K562 (cell line): ENCODE data around the gene FSTL4. TPM values are rescaled to one million over a fixed set of nuclear protein-coding genes. Genes with fewer than 3 reads are reported as not detected.

Source experiments
- ATAC-seq: fragments of 200-7000 bp; cut with Tn5 transposase; 3 replicates; pipeline ENCODE4 v1.9.1; 2020; ENCODE audit warnings: moderate library complexity
- BruUV-seq: library from RNA; stranded (reverse); fragments of 400-500 nt; replicated peaks from 2 replicates; lab custom pipeline; 2021; lab: Mats Ljungman, UMichigan
- CTCF ChIA-PET: fragments of 300-600 bp; formaldehyde crosslinking; extraction: SDS; loops from one replicate; lab custom pipeline; 2021; ENCODE audit warnings: low intra/inter-chr PET ratio; lab: Yijun Ruan, JAX
- POLR2A ChIA-PET: fragments of 300-600, 350-650 bp; sonication (Branson Sonifier 250); formaldehyde crosslinking; extraction: SDS; loops from one replicate; lab custom pipeline; 2021; ENCODE audit warnings: antibody characterized with exemption, inconsistent platforms; lab: Yijun Ruan, JAX
- DNase-seq, 4 experiments: peaks; one replicate each; pipeline versions ENCODE4 v3.0.0 to v3.0.0-alpha.2; 2011 to 2018; ENCODE audit warnings: low spot score in 3 of 4, mixed read lengths in 3 of 4; ENCODE audit errors: extremely low read depth in 1 of 4
- FAIRE-seq: peaks from 2 replicates; lab custom pipeline; 2011; peaks lifted over from hg19 to GRCh38; lab: Jason Lieb, UNC
- H2AFZ ChIP-seq: 2 replicates; pipeline ENCODE4 v1.6.0; 2011; ENCODE audit warnings: low read depth, low read length, control low read depth, inconsistent platforms
- H3K27ac ChIP-seq: fragments of 200-600 bp; 3 replicates; pipeline ENCODE4 v1.8.0; 2011; ENCODE audit warnings: low read depth, mild to moderate bottlenecking, control low read depth, inconsistent platforms, low read length, moderate library complexity, mixed read lengths; ENCODE audit errors: extremely low read depth
- H3K27me3 ChIP-seq, 2 experiments: fragments of 300-600 bp in 1 of 2; 2 replicates in 1 of 2; 3 replicates in 1 of 2; pipeline versions ENCODE4 v1.6.0 to v1.8.0; 2011; ENCODE audit warnings: inconsistent platforms in 2 of 2, low read length in 2 of 2, mild to moderate bottlenecking in 1 of 2, mixed read lengths in 1 of 2, moderate library complexity in 1 of 2; ENCODE audit not compliant: control insufficient read depth in 2 of 2, insufficient read depth in 2 of 2
- H3K36me3 ChIP-seq: fragments of 300-600 bp; 3 replicates; pipeline ENCODE4 v1.8.0; 2011; ENCODE audit warnings: mild to moderate bottlenecking, low read length, inconsistent platforms; ENCODE audit not compliant: control insufficient read depth, insufficient read depth
- H3K4me1 ChIP-seq, 2 experiments: fragments of 200-600 bp in 1 of 2; replicated peaks in 1 of 2; 2 replicates in 1 of 2; 3 replicates in 1 of 2; pipeline versions ENCODE4 v1.5.1 to v1.8.0; 2011; ENCODE audit warnings: inconsistent platforms in 2 of 2, low read length in 2 of 2, mild to moderate bottlenecking in 1 of 2, mixed read lengths in 1 of 2, moderate library complexity in 1 of 2; ENCODE audit not compliant: control insufficient read depth in 2 of 2, insufficient read depth in 2 of 2
- H3K4me2 ChIP-seq: 2 replicates; pipeline ENCODE4 v1.6.1; 2011; ENCODE audit warnings: low read length, control low read depth, inconsistent platforms, mixed read lengths; ENCODE audit not compliant: insufficient read depth
- H3K4me3 ChIP-seq: fragments of 200-600 bp; sonication (generic), shearing (Covaris generic); 2 replicates; pipeline ENCODE4 v1.5.1; 2016; ENCODE audit warnings: control low read depth, inconsistent platforms
- H3K79me2 ChIP-seq: fragments of 200-600 bp; 3 replicates; pipeline ENCODE4 v1.8.0; 2011; ENCODE audit warnings: low read length, inconsistent platforms; ENCODE audit not compliant: control insufficient read depth, insufficient read depth
- H3K9ac ChIP-seq, 2 experiments: 2 replicates each; pipeline versions ENCODE4 v1.6.0 to v1.6.1; 2011; ENCODE audit warnings: low read depth in 2 of 2, low read length in 2 of 2, control low read depth in 1 of 2, inconsistent platforms in 1 of 2, mild to moderate bottlenecking in 1 of 2, mixed read lengths in 1 of 2; ENCODE audit not compliant: insufficient read depth in 1 of 2
- H3K9me1 ChIP-seq: one replicate; pipeline ENCODE4 v1.6.0; 2011; ENCODE audit warnings: inconsistent platforms, mild to moderate bottlenecking, low read length, moderate library complexity; ENCODE audit not compliant: control insufficient read depth, insufficient read depth
- H3K9me3 ChIP-seq: replicated peaks from 2 replicates; pipeline ENCODE4 v1.5.1; 2011; ENCODE audit warnings: low read depth, low read length, inconsistent platforms; ENCODE audit not compliant: control insufficient read depth, insufficient read depth
- H4K20me1 ChIP-seq: replicated peaks from 2 replicates; pipeline ENCODE4 v1.6.1; 2011; ENCODE audit warnings: low read length, inconsistent platforms, mixed read lengths; ENCODE audit not compliant: control insufficient read depth, insufficient read depth
- CREBBP ChIP-seq: IDR thresholded peaks from one replicate; pipeline ENCODE4 v1.6.1; 2012; ENCODE audit warnings: low read depth, mild to moderate bottlenecking, control low read depth, inconsistent platforms, low read length
- EGR1 ChIP-seq: fragments of 450-650 bp; conservative IDR thresholded peaks from 2 replicates; pipeline ENCODE4 v1.6.1; 2017; ENCODE audit warnings: mild to moderate bottlenecking
- FOXA1 ChIP-seq: fragments of 450-650 bp; IDR thresholded peaks from 2 replicates; pipeline ENCODE4 v1.6.1; 2016; ENCODE audit warnings: mild to moderate bottlenecking, borderline replicate concordance
- KAT2B ChIP-seq: IDR thresholded peaks from one replicate; pipeline ENCODE4 v1.6.1; 2012; ENCODE audit warnings: low read depth, mild to moderate bottlenecking, control low read depth, inconsistent platforms, low read length, moderate library complexity
- KLF10 ChIP-seq: fragments of 250-450 bp; sonication (Bioruptor Pico); IDR thresholded peaks from 2 replicates; pipeline ENCODE4 v1.6.1; 2021; ENCODE audit warnings: matching md5 sums
- TAF9B ChIP-seq: fragments of 450-650 bp; IDR thresholded peaks from 2 replicates; pipeline ENCODE4 v1.6.1; 2018; ENCODE audit warnings: mild to moderate bottlenecking; ENCODE audit not compliant: partially characterized antibody
- ZNF217 ChIP-seq: sonication (generic); formaldehyde crosslinking; IDR thresholded peaks from 2 replicates; pipeline ENCODE4 v1.8.0; 2022; ENCODE audit warnings: mild to moderate bottlenecking, missing genetic modification reagents
- ZNF561 ChIP-seq: fragments of 450-650 bp; formaldehyde crosslinking; conservative IDR thresholded peaks from 2 replicates; pipeline ENCODE4 v1.4.0; 2020; ENCODE audit warnings: mild to moderate bottlenecking, moderate library complexity
- ZNF592 ChIP-seq: fragments of 450-650 bp; IDR thresholded peaks from 2 replicates; pipeline ENCODE4 v1.6.1; 2017; ENCODE audit warnings: antibody characterized with exemption, mild to moderate bottlenecking
- WGBS: fragments of 100-300 bp; shearing (Covaris generic); methylation state at CpG from one replicate; pipeline ENCODE4 v1.1.6; 2016; ENCODE audit warnings: low coverage, mixed read lengths; ENCODE audit not compliant: insufficient coverage; ENCODE audit errors: missing lambda C conversion rate; 5-methylcytosine and 5-hydroxymethylcytosine counted together
- in situ Hi-C: fragments of 300-500 bp; cut with MboI; formaldehyde crosslinking; loops from 4 replicates; pipeline ENCODE4 v1.15.0; 2018; ENCODE audit warnings: inconsistent platforms, mixed read lengths
- intact Hi-C: fragments of 100-400 bp; cut with micrococcal nuclease; formaldehyde crosslinking; loops from 2 replicates; pipeline ENCODE4 v1.14.2; 2022
- polyA plus RNA-seq, 8 experiments: library from polyadenylated mRNA; depleted of rRNA in 4 of 8; stranded (reverse) in 5 of 8; unstranded in 3 of 8; fragments of >200 nt; fragmentation: Nextera tagmentation in 2 of 8; fragmentation: Illumina TruSeq in 1 of 8; extraction: Ambion mirVana in 2 of 8; extraction: Trizol in 1 of 8; gene quantifications; 2 replicates each; pipeline versions ENCODE4 v1.2.1 to v1.2.3, GENCODE V29; 2011 to 2014; ENCODE audit warnings: inconsistent platforms in 1 of 8, missing spikeins in 1 of 8
- total RNA-seq, 7 experiments: library from RNA; depleted of rRNA in 6 of 7; stranded (reverse); fragments of >200 nt in 6 of 7; fragmentation: Illumina TruSeq in 2 of 7; extraction: Trizol in 2 of 7; gene quantifications; 2 replicates each; pipeline versions ENCODE4 v1.2.1 to v1.2.3, GENCODE V29; 2011 to 2021; ENCODE audit warnings: low replicate concordance in 1 of 7
- TF ChIP-seq, protein P1 (sequence below): fragments of 200-800 bp; sonication (Bioruptor generic); IDR thresholded peaks from 2 replicates; pipeline ENCODE4 v1.6.1; 2017; ENCODE audit warnings: missing genetic modification characterization, missing compliant biosample characterization

Gene FSTL4
- total and polyA plus RNA-seq, 9 of the 15 experiments (the other 6 are each of a cell fraction or from before 2014, with no cell fraction given), result 0.08 to 0.18 (median 0.10) TPM; not detected in 5

GRCh38 chr5:133340822-133341221, 271.5 kb downstream of the FSTL4 start:
- DNase-seq, result no peak
- BruUV-seq, result no TSS peak
- Histone ChIP-seq H3K9ac (no peak overlapping the region), H3K4me1 (no peaks in the 10 kb centered on the region), H3K4me3 (no peak overlapping the region), H3K27me3 (peaks cover 9 to 52% of the 10 kb centered on the region in 2 experiments; a peak in 4 of 5 replicates), H3K4me2 (no peak overlapping the region), H4K20me1 (no peaks in the 10 kb centered on the region; the same call in 1 of the 2 replicates), H3K9me3 (no peaks in the 10 kb centered on the region), H3K27ac (no peak overlapping the region), H3K79me2 (no peaks in the 10 kb centered on the region), H3K9me1 (no peaks in the 10 kb centered on the region), H3K36me3 (no peaks in the 10 kb centered on the region), H2AFZ (no peak overlapping the region)
- POLR2A ChIA-PET, result no interaction called here
- no peak for ATAC-seq
- in situ Hi-C loops, result no loop called here
- CTCF ChIA-PET, result no interaction called here
- FAIRE-seq, result no peak
- TF ChIP-seq FOXA1 (no peak), ZNF561 (no peak), ZNF217 (no peak), KLF10 (no peak), TAF9B (no peak), ZNF592 (no peak), KAT2B (no peak), CREBBP (no peak), EGR1 (no peak)
- TF ChIP-seq, protein P1, sequence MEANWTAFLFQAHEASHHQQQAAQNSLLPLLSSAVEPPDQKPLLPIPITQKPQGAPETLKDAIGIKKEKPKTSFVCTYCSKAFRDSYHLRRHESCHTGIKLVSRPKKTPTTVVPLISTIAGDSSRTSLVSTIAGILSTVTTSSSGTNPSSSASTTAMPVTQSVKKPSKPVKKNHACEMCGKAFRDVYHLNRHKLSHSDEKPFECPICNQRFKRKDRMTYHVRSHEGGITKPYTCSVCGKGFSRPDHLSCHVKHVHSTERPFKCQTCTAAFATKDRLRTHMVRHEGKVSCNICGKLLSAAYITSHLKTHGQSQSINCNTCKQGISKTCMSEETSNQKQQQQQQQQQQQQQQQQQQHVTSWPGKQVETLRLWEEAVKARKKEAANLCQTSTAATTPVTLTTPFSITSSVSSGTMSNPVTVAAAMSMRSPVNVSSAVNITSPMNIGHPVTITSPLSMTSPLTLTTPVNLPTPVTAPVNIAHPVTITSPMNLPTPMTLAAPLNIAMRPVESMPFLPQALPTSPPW (CRISPR knock-in tag), result no peak
- intact Hi-C loops, result no loop called here
- 5% methylated on average over 8 of the region's 8 CpGs for WGBS
